DMS53 (cell line): ENCODE measurements around the gene PIEZO2.
"Not testable (repeated sequence)": the region's sequence is repeated elsewhere in the genome, so short reads cannot be mapped to it uniquely, and the experiment has no call there.

Experiments used
- DNase-seq: peaks from one replicate; lab custom pipeline; 2025; lab: John Stamatoyannopoulos, UW

Gene PIEZO2

DNA sequence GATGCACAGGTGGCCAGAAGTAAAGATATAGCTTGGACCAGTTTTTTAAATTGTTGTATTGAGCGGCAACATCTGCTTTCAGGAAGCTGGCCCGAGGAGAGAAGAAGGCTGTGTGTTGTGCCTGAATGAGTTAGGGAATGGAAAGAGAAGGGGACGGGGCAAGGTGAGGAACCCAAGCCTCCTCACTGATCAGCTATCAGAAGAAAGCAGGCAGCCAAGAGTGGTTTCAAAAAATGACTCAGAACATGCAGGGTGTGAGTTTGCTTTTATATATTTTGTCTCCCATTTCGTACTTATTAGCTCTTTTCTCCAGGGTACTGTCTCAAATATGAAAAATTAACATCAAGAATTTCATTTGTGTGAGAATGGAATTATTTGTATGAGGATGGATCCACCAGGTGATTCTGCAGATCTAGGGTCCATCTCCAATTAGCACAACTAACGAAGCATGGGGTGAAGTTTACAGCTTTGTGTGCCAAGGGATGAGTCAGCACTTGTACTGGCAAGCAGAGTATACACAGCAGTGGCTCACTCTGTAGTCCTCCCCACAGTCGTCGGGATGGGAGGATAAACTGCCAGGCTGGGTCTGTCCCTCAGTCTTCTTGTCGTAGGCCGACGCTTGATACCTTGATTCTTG, 175.7 kb downstream of the PIEZO2 start:
- peak; percentile 63 for DNase-seq

DNA sequence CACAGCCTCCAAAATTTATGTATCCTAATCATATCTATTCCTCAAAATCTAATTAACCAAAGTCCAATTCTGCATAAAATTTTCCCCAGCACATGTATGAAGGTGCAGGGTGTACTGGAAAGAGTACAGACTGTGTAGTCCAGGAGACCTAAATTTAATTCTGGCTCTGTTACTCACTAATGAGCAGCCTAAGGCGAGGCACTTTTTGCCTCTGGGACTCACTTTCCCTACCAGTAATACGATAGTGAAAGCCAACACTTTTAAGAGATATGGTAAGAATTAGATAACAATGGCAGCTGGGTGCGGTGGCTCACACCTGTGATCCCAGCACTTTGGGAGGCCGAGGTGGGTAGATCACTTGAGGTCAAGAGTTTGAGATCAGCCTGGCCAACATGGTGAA, 177.7 kb downstream of the PIEZO2 start:
- no peak for DNase-seq

DNA sequence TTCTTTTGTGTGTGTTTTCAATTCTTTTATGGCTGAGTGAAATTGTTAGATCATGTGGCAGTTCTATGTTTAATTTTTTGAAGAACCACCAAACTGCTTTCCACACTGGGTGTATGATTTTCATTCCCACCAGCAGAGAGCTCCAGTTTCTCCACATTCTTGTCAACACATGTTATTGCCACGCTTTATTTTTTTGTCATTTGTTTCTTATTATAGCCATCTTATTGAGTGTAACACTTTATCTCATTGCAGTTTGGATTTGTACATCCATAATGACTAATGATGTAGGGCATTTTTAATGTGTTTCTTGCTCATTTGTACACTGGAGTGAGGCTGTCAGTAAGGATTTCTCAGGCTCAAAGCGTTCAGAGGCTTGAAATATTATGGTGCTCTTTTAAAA, 184.2 kb downstream of the PIEZO2 start:
- DNase-seq: no peak

DNA sequence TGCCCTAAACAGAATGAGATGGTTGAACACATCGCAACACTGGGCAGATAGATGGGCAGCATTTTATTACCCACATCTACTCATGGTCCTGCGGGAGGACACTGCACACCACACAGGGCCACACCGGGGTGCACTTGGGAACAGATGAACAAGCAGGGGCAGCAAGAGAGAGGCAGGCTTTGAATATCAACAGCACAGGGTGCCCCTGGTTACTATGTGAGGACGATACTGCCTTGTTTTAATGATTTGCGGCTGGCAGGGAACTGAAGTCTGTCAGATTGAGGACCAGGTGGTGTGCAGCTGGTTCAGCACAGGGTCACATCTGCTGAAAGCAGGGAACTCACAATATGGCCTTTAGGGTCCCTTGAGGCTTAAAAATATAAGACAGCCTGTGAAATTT, 195.7 kb downstream of the PIEZO2 start:
- DNase-seq: no peak

DNA sequence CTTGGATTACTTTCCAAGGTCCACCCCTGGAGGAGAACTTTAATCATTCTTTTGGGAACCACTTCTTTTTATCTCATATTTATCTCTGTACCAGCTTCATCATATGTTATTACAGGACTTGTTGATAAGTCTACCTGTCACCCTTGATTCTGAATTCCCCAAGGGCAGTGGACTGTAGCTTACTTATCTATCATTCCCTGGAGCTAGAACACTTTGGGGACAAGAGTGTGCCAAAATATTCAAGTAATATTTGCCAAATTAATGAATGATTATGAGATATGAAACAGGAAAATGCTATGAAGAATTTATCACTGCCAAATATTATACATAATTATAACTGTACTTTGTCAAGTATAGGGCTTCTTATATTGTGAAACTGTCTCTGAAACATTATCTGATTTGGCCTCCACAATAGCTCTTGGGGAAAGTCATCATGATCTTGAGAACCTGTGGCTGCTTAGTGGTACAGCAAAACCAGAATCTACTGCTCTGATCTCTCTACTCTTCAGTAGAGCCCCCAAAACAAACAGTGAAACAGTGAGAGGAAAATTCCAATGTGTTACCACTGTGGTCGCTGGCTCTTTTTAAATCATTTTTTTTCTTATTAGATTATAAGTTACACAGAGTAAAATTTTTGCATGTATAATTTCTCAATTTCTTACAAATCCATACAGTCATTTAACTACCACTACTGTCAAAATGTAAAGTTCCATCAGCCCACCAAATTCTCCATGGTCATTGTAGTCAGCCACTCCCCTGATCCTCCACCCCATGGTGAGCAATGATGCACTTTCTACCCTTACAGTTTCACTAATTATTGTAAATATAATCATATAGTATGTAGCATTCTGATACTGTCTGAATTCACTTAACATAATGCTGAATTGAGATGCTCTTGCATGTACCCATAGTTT, 197.5 kb downstream of the PIEZO2 start:
- no peak for DNase-seq

DNA sequence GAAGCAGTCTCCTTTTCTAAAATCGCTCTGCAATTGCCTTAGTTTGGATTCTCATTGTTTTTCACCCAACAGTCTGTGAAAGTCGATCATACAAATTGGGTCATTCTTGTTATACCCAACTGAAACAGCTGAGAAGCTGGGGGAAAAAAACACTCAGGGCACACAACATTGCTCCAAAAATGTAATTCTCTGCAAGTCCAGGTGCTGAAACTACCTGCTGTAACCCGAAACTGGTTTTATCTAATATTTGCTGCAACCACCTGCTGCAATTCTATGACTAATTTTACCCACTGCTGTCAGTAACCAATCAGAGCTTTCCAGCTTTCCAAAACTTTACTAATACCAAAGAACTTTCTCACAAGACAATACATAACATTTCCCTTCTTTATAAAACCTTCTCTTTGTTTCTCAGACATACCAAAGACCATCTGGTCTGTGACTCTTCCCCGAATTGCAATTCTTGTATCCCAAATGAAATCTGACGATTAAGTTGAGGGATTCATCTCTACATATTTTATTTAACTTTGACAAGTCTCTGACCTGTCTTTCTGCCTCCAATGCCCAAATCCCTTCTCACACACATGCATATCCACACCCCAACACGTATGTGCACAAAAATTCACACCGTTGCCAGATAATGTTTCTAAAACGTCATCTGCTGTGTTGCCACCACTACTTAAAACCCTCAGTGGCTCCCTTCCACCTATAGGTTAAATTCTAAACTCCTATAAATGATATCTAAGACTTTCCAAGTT, 198.3 kb downstream of the PIEZO2 start:
- DNase-seq: no peak

DNA sequence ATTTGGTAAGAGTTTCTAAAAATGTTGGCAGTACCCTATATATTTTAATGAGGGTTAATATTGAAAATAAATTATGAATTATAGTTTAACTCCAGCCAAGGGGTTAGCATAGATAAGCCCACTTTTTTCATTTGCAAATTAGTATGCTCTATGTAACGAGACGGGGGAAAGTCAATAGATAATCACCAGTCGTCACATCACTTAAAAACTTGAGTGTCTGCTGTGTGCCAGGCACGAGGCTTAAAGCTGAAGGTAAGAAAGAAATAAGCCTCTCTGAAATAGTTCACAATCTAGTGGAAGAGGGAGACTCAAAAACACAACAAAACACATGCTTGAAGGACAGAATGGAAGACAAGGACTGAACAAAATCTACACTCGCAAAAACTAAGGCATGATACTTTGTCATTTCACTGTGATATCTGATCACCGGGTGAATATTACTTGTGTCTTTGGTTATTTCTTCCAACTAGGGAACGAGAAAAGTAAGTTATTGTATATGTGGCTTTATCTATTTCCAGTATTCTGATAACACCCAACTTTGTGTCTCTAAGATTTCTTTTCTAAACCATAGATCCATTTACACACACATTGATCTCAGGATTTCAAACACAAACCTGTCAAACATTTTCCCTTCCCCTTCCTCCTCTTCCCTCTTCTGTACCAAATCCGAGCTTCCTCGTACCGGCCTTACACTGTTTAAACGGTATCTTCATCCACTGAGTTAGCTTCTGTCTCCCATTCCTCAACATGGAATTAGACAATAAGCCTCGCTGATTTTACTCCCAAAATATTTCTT, 199.1 kb downstream of the PIEZO2 start:
- no peak for DNase-seq

DNA sequence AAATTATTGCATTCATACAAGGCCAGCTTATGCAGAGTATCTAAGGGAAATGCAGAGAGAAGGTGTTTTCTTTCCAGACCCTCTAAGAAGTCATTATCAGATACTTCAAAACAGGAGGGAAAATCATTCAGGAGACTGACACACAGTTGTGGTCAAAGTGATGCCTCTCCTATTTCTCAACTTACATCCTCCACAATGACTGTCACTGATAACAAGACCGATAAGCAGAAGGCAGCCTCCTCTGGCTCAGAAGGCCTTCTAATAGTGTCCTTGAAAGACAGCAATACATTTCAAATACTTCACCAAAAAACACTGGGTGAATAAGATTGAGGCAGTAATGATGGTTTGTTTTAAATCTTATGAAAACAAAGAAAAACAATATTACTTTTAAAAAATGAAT, 199.7 kb downstream of the PIEZO2 start:
- DNase-seq: no peak

DNA sequence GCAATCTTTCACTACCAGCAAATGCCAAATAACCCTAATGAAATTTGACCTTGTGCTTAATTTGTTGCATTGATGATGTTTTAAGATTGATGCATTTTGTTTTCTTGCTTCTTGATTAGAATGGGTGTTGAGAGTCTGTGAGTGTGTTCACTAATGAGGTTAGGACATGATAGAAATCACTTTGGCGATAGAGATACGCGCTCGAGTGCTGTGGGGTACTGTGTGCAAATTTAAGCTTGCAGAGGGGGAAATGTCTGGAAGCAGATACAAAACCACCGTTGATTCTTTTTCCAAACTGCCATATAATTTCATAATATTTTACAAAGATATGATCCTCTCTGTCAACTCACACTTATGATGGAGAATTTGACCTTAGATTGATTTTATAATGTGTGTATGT, 200.9 kb downstream of the PIEZO2 start:
- DNase-seq: no peak

DNA sequence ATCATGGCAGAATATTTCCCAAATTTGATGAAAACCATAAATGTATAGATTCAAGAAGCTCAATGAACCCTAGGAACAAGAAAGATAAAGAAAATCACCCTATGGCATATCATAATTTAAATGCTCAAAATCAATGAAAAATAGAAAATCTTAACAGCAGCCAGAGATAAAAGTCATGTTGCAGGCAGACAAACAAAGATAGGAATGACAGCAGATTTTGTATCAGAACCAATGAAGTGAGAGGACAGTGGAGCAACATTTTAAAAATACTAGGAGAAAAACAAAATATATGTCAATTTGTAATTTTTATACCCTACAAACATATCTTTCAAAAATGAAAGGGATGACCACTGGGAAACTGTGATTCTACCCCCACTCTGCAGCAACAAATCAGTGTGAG, 203.3 kb downstream of the PIEZO2 start:
- DNase-seq: no peak

DNA sequence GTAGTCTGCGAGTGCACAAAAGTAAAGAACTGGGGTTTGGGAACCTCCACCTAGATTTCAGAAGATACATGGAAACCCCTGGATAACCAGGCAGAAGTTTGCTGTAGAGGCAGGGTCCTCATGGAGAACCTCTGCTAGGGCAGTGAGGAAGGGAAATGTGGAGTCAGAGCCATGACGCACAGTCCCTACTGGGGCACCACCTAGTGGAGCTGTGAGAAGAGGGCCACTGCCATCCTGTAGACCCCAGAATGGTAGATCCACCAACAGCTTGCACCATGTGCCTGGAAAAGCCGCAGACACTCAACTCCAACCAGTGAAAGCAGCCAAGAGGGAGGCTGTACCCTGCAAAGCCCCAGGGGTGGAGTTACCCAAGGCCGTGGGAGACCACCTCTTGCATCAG, 206.4 kb downstream of the PIEZO2 start:
- DNase-seq: no peak

DNA sequence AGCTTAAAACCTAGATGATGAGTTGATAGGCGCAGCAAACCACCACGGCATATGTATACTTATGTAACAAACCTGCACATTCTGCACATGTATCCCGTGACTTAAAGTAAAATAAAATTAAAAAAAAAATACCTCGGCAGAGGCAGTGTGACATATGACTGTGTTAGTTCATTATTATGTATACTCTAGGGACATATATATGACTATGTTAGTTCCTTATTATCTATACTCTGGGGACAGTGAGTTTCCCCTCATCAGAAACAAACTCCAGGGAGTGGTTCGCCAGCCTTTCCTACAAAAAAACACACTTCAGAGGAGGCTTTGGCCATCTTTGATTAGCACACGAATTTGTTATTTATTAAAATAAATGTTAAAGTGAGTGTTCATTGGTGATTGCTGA, 209.5 kb downstream of the PIEZO2 start:
- no peak for DNase-seq

DNA sequence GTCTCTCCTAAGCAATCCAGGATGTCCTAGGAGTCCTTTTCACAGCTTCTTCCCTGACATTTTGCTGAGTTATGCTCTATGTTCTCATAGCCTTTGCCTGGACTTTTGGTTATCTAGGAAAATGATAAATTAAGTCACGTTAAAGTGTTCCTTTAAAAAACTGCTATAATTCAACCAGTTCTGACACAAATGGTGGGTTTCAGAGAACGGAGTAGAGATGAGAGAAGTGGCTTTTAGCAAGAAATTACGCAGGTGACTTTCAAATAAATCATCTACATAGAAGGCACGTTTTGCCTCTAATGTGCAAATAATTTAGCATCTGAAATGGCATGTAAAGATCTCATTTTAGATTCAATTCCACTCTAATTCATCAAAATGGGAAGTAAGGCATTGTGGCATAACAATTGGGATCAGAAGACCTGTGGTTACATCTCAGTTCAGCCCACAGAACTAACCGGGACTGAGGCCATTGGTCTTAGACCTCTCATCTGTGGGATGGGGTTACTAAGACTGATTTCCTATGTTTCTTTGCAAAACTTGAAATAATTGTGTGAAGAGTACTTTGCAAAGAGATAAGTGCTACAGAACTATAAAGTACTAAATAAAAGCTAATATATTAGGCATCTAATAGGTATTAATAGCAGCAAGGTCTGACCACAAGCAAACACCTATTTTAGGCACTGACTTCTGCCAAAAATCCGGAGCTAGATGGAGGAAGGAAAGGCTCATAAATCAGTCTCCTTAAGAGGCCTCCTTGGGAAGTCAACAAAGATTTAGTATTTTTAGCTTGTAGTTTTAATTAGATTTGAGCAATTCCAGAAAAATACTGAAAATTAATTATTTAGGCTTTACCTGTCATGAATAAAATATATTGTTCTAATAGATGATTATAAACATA, 211.4 kb downstream of the PIEZO2 start:
- no peak for DNase-seq

DNA sequence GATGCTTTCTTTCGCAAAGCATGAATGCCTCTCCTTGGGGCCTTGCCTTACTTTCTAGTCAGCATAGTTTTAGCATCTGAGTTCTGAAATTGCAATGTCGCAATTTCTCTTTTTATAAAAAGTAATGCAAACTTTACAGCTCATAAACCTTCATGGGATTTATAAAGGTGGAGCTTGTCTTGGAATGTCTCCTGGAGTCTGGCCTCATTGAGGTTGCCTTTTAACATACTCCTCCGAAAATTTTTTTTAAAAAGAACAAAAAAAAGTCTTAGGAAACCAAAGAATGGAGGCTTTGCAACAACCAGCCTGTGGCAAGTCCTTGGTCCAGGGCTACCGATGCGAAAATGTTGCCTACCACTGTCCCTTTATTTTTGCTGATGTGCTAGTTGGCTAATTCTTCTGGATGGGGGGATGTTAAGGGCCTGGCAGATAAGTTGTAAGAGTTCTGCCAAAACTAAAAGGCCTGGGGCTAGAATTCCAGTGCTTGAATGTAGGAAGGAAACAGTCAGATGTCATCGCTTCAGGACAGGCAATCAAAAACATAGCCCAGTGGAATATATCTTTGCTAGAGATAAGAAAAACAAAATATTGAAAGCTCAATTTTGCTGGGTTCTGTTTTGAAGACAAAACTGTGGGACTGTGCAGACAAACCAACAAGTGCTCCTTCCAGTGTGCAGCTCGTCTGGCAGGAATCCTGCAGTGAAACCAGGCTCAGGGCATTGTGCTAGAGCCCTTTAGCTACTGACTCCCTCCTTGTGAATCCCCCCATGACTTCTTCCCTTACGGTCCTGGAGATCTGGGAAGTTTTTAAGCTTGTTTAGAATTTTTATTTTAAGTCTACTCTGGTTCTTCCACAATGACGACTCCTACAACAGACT, 213.0 kb downstream of the PIEZO2 start:
- no peak for DNase-seq

DNA sequence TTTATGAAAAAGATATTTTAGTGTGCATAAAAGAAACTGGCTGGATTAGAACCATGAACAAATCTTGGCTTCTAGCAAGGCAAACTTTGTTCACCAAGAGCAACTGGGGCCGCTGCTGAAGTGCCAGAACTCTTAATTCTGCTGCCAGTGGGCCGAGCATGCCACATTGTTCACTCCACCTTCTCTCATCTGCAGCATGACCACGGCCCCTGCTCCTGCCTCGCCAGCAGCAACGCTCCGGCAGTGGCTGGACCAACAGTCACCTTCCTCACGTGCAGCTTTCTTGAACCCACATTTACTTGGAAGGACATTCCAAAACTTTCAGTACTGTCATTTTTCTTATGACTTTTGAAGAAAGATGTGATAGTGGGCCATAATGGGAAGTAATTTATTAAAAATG, 213.8 kb downstream of the PIEZO2 start:
- DNase-seq: no peak

DNA sequence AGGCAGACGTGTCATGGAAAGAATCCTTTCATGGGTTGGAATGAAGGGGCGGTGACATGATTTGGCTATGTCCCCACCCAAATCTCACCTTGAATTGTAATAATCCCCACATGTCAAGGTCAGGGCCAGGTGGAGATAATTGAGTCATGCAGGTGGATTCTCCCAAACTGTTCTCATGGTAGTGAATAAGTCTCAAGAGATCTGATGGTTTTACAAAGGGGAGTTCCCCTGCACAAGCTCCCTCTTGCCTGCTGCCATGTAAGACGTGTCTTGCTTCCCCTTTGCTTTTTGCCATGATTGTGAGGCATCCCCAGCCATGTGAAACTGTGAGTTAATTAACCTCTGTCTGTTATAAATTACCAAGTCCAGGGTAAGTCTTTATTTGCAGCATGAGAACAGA, 215.7 kb downstream of the PIEZO2 start:
- not testable (repeated sequence) for DNase-seq

DNA sequence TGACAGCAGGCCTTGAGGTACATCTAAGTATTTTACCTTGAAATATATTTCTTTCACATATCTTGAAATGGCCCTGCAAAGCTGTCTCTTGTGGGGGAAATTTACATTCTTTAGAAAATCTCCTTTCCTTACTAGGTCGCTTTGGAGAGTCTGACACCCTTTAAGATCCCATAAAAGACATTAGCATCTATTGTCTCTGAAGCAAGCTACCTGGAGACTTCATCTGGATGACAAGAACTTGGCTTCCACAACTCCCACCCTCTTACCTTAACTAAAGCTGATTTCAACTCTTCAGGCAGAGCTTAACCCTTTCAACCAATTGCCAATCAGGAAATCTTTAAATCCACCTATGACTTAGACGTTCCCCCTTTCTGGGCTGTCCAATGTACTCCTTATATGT, 219.3 kb downstream of the PIEZO2 start:
- DNase-seq: no peak

DNA sequence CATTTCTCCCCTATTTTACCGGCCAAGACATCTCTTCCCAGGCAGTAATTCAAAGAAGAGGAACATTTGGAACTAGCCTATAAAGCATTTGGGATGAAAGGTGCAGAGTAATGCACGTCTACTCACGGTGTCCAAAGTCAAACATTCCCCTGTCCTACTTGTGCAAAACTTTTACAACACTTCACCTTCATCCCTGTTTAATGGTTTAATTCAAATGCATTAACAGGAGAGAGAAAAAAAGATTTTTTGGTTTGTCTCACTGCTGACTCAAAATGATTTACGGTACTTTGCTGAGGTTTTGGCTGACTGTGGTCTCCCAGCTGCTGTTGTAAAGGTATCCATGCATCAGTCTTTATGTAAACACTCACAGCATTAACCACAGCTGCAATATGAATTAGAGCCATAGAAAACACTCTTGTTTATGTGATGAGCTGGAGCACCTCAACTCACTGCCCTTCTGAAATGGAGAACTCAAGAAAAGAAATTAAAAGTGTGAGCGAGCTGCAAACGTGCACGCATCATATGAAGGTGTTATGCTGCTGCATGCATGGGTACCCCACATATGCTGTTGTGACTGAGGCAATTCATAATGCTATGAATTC, 220.5 kb downstream of the PIEZO2 start:
- peak; percentile 53 for DNase-seq

DNA sequence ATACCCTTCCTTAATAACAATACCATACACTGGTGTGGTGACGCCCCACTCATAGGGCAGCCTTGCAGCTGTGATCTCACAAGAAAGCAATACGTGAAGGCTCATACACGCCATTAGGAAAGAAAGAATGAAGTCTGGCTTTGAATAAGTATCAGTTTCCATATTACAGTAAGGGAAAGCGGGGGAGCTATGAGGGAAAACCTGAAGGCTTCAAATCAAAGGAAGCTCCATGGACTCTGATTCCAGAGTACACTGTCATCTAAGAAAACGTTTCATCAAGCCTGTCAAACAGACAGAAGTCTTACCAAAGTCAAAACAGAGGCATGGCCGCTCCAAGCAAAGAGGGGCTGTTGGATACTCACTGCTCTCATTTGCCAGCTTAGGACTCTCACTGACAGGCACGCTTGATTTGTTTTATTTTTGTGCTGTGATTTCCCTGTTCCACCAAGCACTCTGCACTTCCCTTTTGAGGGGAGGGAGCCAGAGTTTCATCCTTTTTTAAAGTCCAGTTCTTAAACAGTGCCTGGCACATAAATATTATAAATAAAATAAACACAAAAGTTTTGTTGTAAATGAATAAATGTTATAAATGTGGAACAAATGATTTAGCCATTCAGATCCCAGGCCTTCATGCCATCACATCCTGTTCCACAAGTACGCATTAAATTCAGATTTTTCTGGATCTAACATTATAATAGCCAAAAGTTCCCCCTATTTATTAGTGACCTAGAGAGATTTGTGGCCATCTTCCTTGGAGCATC, 221.2 kb downstream of the PIEZO2 start:
- DNase-seq: no peak
